ENCODE data around the gene DUS2. TPM values are rescaled to one million over a fixed set of nuclear protein-coding genes. Genes with fewer than 3 reads are reported as not detected.

Gene DUS2
- total RNA-seq, 1 experiment from 2014 or later: 12.1 TPM

- H3K4me1 ChIP-seq (ENCODE audit: control insufficient read depth, insufficient read depth, low read length): no peaks in the 10 kb centered on the region
- no peak for TF ChIP-seq POLR2AphosphoS5 (IDR thresholded peaks at IDR 0.05; ENCODE audit: low read depth, low read length)
- no peak for TF ChIP-seq SIN3A (IDR thresholded peaks at IDR 0.05; ENCODE audit: borderline replicate concordance, insufficient read depth, low read depth, low read length)
- TF ChIP-seq TCF7L2 (IDR thresholded peaks at IDR 0.05; ENCODE audit: low read depth, low read length): no peak
- no peak for TF ChIP-seq CTCF (IDR thresholded peaks at IDR 0.05)
- TF ChIP-seq, protein P1, sequence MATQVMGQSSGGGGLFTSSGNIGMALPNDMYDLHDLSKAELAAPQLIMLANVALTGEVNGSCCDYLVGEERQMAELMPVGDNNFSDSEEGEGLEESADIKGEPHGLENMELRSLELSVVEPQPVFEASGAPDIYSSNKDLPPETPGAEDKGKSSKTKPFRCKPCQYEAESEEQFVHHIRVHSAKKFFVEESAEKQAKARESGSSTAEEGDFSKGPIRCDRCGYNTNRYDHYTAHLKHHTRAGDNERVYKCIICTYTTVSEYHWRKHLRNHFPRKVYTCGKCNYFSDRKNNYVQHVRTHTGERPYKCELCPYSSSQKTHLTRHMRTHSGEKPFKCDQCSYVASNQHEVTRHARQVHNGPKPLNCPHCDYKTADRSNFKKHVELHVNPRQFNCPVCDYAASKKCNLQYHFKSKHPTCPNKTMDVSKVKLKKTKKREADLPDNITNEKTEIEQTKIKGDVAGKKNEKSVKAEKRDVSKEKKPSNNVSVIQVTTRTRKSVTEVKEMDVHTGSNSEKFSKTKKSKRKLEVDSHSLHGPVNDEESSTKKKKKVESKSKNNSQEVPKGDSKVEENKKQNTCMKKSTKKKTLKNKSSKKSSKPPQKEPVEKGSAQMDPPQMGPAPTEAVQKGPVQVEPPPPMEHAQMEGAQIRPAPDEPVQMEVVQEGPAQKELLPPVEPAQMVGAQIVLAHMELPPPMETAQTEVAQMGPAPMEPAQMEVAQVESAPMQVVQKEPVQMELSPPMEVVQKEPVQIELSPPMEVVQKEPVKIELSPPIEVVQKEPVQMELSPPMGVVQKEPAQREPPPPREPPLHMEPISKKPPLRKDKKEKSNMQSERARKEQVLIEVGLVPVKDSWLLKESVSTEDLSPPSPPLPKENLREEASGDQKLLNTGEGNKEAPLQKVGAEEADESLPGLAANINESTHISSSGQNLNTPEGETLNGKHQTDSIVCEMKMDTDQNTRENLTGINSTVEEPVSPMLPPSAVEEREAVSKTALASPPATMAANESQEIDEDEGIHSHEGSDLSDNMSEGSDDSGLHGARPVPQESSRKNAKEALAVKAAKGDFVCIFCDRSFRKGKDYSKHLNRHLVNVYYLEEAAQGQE (IDR thresholded peaks at IDR 0.05; ENCODE audit: insufficient read depth in 1 of 2, low read depth in 2 of 2, low read length in 1 of 2): no peak
- no peaks in the 10 kb centered on the region for H3K9me3 ChIP-seq (ENCODE audit: control insufficient read depth, insufficient read depth, low read depth, low read length)
- in situ Hi-C loops (cut with HindIII; ENCODE audit: low pct_unique_long_range_greater_than_20kb, low sequenced_read_pairs) (no loop called here), intact Hi-C loops (cut with micrococcal nuclease; ENCODE audit: unreplicated experiment) (no loop called here)
- no peak for DNase-seq (ENCODE audit: low read depth, low spot score)
- ChIA-PET CTCF (no interaction called here), POLR2A (no interaction called here)
- H3K27ac ChIP-seq (ENCODE audit: low read length): no peak overlapping the region
- H3K4me3 ChIP-seq (ENCODE audit: low read depth in 2 of 2, low read length in 2 of 2): no peak overlapping the region
- no peaks in the 10 kb centered on the region for H3K27me3 ChIP-seq (ENCODE audit: control insufficient read depth, insufficient read depth, low read length)
- ATAC-seq: no peak
- BruUV-seq (replicated peaks): no TSS peak
- no peaks in the 10 kb centered on the region for H3K36me3 ChIP-seq (ENCODE audit: control insufficient read depth, insufficient read depth, low read length)
Measured at GRCh38 chr16:68005211-68005610, 17.9 kb upstream of the DUS2 start.

GRCh38 chr16:68005786-68006286 lies 17.2 kb upstream of the DUS2 start:
- H3K27ac ChIP-seq (ENCODE audit: low read length): no peak overlapping the region
- intact Hi-C loops (cut with micrococcal nuclease; ENCODE audit: unreplicated experiment): no loop called here
- TF ChIP-seq CTCF (IDR thresholded peaks at IDR 0.05) (no peak), SIN3A (IDR thresholded peaks at IDR 0.05; ENCODE audit: borderline replicate concordance, insufficient read depth, low read depth, low read length) (no peak), POLR2AphosphoS5 (IDR thresholded peaks at IDR 0.05; ENCODE audit: low read depth, low read length) (no peak), TCF7L2 (IDR thresholded peaks at IDR 0.05; ENCODE audit: low read depth, low read length) (no peak)
- TF ChIP-seq, protein P1 (IDR thresholded peaks at IDR 0.05; ENCODE audit: insufficient read depth in 1 of 2, low read depth in 2 of 2, low read length in 1 of 2): no peak
- in situ Hi-C loops (cut with HindIII; ENCODE audit: low pct_unique_long_range_greater_than_20kb, low sequenced_read_pairs): no loop called here
- H3K36me3 ChIP-seq (ENCODE audit: control insufficient read depth, insufficient read depth, low read length): no peaks in the 10 kb centered on the region
- H3K4me3 ChIP-seq (ENCODE audit: low read depth in 2 of 2, low read length in 2 of 2): no peak overlapping the region
- BruUV-seq (replicated peaks): no TSS peak
- no peak for ATAC-seq
- ChIA-PET POLR2A (interaction anchor here (0.6 kb wide), 1 partner anchor 1118 kb away, joined by 7 read pairs; no protein-coding TSS in a partner anchor), CTCF (no interaction called here)
- H3K9me3 ChIP-seq (ENCODE audit: control insufficient read depth, insufficient read depth, low read depth, low read length): no peaks in the 10 kb centered on the region
- DNase-seq (ENCODE audit: low read depth, low spot score): no peak
- no peaks in the 10 kb centered on the region for H3K4me1 ChIP-seq (ENCODE audit: control insufficient read depth, insufficient read depth, low read length)
- no peaks in the 10 kb centered on the region for H3K27me3 ChIP-seq (ENCODE audit: control insufficient read depth, insufficient read depth, low read length)

All from Panc1 (cell line).